ENCODE measurements around the gene ANO6. TPM values are rescaled to one million over a fixed set of nuclear protein-coding genes. Genes with fewer than 3 reads are reported as not detected.
A peak's percentile ranks its signal among the peaks of the same experiment; 100 is the strongest.
"Not testable (repeated sequence)": the region's sequence is repeated elsewhere in the genome, so short reads cannot be mapped to it uniquely, and the experiment has no call there.

The ANO6 gene
- total RNA-seq, 1 experiment from 2014 or later: 64.2 TPM

GRCh38 chr12:45235087-45236025 lies 19.5 kb downstream of the ANO6 start:
- peak; percentile 90 for DNase-seq (ENCODE audit: low read depth)

DNA sequence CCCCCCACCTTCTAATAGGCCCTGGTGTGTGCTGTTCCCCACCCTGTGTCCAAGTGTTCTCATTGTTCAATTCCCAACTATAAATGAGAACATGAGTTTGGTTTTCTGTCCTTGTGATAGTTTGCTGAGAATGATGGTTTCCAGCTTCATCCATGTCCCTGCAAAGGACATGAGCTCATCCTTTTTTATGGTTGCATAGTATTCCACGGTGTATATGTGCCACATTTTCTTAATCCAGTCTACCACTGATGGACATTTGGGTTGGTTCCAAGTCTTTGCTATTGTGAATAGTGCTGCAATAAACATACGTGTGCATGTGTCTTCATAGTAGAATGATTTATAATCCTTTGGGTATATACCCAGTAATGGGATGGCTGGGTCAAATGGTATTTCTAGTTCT lies 20.5 kb downstream of the ANO6 start:
- DNase-seq (ENCODE audit: low read depth): not testable (repeated sequence)

GRCh38 chr12:45242180-45242579 lies 26.3 kb downstream of the ANO6 start:
- no peak for DNase-seq (ENCODE audit: low read depth)

DNA sequence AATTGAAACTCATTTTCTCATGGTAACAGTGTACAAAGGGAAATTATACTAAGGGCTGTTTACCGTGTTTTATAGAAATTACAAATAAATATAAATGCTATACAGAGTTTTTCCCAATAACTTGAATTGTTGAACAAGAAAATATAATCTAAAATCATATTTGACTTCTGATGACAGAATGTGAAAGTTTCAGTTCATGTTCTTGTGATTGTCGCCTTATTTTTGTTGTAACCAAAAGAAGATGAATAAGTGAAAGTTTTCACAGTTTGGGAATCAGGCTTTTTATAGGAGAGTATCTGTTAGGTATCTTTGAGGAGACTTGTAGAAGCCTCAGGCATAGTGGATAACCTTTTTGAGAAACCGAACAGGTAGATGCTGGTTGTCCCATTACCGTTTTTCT lies 28.1 kb downstream of the ANO6 start:
- DNase-seq (ENCODE audit: low read depth): no peak

DNA sequence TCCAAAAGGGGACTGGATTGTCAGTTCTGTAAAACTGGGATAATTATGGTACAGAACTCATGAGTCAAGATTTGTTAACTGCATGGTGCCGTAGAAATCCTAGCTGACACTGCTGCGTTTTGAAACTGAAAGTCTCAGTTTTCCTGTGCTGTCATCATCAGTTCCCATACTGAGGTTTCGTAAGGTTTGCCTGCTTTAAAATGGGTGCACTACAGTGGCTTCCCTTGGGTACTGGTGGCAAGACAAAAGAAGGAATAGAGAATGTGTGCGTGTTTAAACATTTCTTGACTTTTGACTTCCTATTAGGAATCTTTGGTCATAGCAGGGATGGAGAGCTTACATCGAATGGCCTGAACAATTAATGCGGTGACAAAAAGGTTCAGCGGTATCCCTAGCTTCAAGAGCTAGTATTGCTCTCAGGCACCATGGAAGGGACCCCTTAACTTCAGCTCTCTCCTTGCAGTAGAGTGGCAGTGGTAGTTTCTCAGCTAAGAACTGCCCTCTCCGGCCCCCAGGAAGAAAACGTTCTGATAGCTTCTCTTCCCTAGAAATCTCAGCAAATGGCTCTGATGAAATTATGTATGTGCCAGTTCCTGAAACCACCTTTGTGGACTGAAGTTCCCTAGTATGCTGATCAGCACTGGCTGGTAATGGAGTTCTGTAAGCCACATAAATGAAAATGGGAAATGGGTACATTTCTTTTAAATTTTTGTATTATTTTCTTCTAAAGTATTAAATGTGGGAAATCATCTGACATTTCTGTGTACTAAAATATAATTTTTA lies 28.9 kb downstream of the ANO6 start:
- DNase-seq (ENCODE audit: low read depth): no peak

DNA sequence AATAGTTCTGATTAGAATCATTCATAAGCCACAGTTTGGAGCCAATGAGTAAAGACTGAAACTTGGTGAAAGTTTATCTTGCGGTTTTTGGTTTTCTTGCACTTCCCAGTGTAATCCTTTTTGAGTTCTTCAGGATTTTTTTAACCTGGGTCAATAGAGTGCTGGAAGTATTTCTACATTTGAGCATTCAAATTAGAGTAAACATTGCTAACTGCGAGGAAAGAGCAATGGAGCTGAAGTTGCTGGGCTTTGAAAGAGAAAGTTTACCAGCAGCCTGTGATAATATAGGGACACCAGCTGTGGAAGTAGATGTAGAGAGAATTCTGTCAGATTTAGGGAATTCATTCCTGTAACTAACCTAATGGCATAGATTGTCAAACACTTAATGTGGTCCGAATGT lies 30.3 kb downstream of the ANO6 start:
- no peak for DNase-seq (ENCODE audit: low read depth)

- DNase-seq (ENCODE audit: low read depth): no peak
Measured at GRCh38 chr12:45247589-45247988, 31.7 kb downstream of the ANO6 start.

DNA sequence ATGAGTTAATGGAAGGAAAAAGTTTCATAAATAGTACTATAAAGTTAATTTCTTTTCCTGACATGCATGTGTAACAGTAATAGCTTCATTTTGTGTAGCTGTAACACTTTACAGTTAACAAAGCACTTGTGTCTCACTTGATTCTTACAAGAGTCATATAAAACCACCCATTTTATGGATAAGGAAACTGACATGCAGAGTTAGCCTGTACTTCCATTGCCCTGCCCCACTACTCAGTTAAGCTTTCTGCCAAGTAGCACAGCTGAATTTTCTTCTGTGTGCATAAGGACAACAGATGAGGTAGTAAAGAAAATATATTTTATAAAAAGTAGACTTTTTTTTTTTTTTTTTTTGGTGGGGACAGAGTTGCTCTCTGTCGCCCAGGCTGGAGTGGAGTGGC lies 32.2 kb downstream of the ANO6 start:
- DNase-seq (ENCODE audit: low read depth): no peak

- DNase-seq (ENCODE audit: low read depth): no peak
Measured at GRCh38 chr12:45254254-45254653, 38.4 kb downstream of the ANO6 start.

DNA sequence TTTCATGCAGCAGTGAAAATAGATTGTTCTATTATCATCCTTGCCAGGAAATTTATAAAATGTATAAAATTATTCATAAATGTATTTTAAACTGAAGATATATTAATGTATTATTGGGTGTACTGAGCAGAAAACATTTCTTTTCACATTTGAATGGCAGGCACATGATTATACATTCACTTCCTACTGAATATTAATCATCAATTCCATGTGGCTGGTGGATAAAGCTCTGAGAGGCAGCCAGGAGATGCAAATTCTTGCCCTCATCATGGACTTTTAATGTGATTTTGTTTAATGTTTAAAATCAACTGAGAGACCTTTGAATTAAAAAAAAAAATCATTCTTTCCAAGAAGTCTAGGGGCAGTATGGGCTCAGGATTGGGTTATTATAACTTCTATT lies 40.8 kb downstream of the ANO6 start:
- DNase-seq (ENCODE audit: low read depth): no peak

GRCh38 chr12:45257185-45257930 lies 41.5 kb downstream of the ANO6 start:
- no peak for DNase-seq (ENCODE audit: low read depth)

DNA sequence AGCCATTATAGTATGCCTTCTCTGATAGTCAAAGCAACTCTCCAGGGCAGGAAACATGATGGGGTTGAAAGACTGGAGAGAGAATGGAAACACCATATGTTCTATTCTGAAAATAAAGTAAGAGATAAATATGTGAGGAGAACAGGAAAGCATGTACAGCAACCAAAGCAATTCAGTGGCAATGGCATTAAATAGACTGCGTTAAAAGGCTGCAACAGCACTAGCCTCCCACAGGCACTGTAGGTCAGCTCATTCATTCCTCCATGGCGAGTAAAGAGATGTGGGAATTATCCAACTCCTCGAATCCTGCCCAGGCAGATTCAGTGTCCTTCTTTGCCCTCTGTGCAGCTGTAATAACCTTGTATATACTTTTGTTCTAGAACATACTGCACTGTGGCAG lies 43.8 kb downstream of the ANO6 start:
- DNase-seq (ENCODE audit: low read depth): peak; percentile 60

- peak; percentile 62 for DNase-seq (ENCODE audit: low read depth)
Measured at GRCh38 chr12:45260104-45260815, 44.4 kb downstream of the ANO6 start.

- DNase-seq (ENCODE audit: low read depth): no peak
Measured at GRCh38 chr12:45260854-45261253, 45.0 kb downstream of the ANO6 start.

DNA sequence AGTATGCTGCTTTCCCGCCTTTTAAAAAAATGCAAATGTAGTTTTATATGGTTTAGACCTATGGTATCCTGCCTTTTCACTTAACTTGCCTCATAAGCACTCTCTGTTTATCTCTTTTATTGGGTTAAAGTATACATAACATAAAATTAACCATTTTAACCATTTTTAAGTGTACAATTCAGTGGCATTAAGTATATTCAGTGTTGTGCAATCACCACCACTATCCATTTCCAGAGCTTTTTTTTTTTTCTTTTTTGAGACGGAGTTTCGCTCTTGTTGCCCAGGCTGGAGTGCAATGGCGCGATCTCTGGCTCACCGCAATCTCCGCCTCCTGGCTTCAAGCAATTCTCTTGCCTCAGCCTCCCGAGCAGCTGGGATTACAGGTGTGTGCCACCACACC lies 46.3 kb downstream of the ANO6 start:
- not testable (repeated sequence) for DNase-seq (ENCODE audit: low read depth)

GRCh38 chr12:45263587-45263986 lies 47.7 kb downstream of the ANO6 start:
- no peak for DNase-seq (ENCODE audit: low read depth)

GRCh38 chr12:45268672-45269411 lies 52.9 kb downstream of the ANO6 start:
- DNase-seq (ENCODE audit: low read depth): peak; percentile 91

DNA sequence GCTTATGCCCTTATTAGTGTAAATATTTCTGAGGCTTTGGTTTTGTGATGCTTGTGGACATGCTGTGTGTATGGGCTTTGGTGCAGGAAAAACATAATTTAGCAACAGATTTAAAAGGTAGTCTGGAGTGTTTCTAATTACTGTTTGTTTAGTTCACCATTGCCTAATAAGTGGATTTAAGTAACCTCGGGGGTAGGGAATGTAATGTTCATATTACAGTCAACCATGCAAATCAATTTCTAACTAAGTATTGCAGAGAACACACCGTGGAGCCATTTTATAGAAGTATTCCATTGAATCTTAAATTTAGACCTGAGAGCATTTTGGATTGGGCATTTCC lies 53.5 kb downstream of the ANO6 start:
- no peak for DNase-seq (ENCODE audit: low read depth)

DNA sequence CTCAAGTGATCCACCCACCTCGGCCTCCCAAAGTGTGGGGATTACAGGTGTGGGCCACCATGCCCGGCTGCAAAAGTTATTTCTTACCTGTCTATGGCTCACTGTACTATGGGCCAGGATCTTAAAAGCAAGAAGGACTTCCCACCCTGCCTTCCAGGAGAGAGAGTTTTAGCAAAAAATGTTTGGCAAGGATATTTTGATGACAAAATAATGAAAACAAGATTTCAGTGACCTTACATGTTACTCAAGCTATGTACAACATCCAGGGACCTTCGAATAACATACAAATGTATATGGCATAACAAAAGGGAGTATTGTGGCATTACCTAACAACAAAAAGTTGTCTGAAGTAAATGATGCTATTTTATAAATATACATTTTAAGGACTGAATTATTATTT lies 55.1 kb downstream of the ANO6 start:
- no peak for DNase-seq (ENCODE audit: low read depth)

DNA sequence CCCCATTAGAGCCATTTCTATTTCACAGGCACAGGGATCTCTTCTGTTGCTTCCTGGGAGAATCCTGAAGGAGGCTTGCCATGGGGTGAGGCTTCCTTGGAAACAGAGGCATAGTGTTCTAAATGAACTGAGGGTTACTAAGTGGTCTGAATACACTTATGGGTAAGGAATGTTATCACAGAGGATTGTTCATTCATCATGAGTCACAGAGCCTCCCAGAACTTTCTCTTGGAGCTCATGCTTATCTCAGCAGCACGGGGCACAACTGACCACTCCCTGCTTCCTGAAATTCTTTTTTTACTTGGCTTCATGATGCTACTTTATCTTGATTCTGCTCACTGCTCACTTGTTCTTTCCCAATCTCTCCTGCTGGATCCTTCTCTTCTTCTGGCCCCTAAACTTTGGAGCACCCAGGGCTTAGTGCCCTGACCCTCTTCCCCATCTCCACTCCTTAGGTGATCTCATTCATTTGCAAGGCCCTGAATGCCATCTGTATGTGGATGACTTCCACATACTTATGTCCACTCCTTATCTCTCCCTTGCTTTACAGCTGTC lies 57.9 kb downstream of the ANO6 start:
- peak; percentile 98 for DNase-seq (ENCODE audit: low read depth)

All from M059J (cell line).